GM19328 (cell line): ENCODE measurements around the gene PLAAT1.

ENCODE experiments used
- ATAC-seq: cut with Tn5 transposase; IDR thresholded peaks from one replicate; pipeline ENCODE4 v1.9.1; 2021; ENCODE audit warnings: mild to moderate bottlenecking, moderate library complexity; ENCODE audit not compliant: unreplicated experiment

The PLAAT1 gene

DNA sequence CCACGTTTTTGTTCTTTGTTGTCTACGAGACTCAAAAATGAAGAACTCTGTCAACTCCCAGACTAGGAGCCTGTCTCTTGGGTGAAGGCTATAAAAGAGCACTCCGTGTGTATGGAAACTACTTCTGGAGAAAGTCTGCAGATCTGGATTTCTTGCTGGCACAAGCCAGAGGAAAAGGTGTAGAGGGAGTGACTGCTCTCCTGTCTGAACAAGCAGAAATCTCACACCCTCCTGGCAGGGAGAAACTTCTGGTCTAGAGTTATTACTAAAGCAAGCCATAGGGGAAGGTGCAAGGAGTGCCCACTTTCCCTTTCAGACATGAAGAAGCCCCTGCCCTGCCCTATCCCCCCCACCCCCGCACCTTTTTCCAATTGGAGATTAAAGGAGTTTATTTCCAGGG is 9.5 kb downstream of the PLAAT1 start:
- ATAC-seq: no peak

DNA sequence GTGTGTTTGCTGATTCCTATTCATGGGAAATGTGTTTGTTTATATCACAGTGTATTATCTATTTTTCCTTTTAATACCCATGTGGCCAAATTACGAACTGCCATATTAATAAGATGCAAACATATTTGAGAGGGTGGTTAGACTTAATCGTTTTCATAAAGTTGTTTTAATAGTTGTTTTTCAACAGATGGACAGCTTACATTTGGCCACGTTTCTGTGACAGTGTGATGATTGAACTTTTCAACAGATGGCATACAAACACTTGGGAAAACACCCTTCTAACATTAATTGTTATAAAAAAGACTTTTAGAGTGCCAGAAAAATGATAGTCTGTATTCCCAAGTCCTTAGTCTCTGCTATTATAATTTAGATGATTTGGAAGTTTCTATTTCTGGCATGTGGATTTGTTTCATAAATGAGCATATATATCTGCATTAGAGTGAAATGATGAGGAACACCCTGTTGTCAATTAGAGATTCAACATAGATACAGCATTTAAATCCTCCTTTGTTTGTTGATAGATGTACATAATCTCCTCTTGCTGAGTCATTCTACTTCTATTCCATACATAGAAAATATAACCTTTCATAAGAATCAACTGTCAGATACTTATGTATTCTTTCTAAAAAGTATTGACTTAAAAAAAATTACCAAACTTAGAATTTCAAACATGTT is 13.1 kb downstream of the PLAAT1 start:
- ATAC-seq: no peak

DNA sequence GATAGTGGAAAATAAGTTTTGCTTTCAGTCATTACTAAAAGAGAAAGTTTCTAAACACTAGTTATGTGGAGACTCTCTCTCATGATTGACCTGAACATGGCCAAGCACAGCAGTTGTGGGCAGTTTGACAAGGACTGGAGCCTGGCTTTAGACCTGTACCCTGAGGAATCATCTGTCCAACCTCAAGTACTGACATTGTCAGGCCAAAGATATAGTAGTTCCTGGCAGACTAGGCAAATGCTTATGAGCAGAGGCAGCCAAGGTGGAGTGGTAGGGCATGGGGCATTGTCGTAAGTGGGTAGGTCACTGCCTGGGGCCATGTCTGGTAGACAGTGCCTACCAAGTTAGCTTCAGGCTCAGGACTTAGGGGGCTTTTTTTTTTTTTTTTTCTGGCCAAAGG is 20.9 kb downstream of the PLAAT1 start:
- ATAC-seq: no peak

DNA sequence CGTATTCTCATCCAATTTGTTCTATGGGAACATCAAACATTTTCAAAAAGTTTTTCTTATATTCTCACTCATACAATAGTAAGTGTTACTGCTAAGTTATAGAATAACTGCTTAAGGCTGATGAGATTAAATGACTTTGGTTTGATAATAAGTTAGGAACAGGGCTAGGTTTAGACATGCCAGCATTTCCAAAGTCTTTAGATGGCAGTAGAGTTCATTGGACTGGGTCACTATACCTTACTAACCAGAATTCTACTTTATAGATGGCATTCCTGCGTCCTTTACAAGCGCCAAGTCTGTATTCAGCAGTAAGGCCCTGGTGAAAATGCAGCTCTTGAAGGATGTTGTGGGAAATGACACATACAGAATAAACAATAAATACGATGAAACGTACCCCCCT is 21.7 kb downstream of the PLAAT1 start:
- no peak for ATAC-seq

DNA sequence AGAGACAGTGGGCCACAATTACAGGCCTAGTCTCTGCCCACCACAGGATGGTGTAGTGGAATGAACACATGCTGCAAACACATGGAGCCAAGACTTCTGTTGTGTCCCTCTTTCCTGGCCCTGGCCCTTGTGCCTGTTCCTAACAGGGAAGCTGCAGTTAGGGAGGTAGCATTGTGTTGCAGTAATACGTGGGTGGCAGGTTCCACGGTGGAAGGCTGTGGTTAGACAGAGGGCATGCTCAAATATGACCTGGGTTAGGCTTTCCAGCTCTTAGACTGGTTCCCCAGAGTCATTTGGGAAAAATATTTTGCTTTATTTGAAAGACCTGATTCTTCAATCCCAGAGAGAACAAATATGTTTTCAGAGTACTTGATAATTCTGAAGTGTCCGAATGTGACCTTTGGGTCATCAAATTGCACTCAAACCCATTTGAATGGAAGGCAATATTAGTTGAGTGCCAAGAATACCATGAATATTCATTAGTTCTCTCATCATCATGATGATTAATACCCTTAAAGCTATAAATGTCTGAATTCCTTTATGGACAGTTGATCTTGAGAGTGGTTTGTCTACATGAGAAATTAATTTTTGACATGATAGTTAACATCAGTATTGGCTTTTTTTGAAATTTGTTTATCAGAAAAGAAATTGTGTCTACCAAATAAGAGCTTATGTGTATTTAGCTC is 28.5 kb downstream of the PLAAT1 start:
- ATAC-seq: no peak

DNA sequence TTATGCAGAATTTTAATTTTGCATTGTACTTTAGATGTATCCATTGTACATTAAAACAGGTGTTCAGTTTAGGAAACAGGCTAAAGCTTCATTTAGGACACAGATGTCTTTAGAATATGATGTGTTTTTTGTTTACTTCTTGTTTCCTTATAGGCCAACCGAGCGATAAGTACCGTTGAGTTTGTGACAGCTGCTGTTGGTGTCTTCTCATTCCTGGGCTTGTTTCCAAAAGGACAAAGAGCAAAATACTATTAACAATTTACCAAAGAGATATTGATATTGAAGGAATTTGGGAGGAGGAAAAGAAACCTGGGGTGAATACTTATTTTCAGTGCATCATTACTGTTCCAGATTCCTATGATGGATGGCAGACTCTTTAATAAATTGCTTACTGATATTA is 29.4 kb downstream of the PLAAT1 start:
- no peak for ATAC-seq

DNA sequence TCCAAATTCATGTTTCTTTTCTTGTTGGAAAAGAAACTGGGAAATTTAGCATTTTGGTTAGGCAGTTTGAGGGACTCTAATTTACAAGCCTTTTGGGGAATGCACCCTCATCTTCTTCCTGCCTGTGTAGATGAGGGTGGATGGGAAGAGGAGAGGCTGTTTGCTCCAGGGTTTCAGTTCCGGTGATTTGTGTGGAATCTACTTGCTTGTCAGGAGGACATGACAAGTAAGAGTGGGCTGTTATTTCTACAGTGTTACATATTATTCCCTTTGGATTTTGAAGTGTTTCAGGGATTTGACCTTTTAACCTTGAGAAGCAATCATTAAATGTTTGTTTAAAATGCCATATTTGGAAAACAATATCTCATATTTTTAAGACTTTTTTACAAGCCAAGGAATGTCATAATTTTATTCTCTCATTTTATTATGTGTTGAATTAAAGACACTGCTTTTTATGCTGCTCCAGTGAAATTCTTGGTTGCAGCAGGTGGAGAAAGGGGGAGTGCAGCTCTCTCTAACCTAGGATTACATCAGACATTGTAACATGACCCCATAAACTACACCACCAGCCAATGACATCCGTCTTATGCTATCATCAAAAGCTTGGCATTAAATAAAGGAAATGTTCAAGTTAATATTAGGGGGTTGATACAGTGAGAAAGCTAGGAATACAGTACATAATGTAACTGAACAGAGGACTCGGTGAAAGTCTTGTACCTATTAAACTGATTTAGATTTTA is 30.2 kb downstream of the PLAAT1 start:
- no peak for ATAC-seq

DNA sequence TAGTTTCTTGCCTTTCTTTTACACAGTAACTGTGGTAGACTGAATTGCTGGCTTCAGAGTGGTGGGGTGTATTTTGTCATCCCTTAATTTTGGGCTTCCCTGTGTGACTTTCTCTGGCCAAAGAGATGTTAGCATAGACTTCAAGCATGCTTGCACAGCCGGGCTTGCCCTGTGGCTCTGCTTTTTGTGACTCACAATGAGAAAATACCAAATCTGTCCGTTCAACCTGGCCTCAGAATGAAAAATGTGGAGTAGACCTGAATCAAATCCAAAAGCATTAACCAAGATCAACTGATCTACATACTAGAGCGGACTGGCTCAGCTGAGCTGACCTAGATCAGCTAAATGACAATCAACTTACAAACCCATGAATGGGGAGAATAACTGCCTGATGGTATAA is 51.4 kb downstream of the PLAAT1 start:
- ATAC-seq: no peak

DNA sequence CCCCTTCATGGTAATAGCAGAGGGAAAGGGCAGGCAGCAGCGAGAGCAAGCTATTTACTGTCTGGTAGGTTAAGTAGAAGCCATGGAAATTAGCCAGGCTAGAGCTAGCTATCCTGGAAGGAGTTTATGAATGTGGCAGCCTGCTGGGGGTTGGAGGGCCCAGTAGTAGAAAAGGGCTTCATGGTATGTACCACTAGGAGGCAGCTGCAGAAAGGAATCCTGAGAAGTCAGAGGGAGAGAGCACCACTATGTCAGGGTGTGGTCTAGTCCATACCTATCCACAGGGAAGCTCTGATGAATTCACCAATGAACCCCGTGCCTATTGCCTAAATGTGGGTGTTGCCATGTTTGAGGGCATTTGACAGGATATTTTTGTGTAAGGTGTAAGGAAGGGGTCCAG is 55.0 kb downstream of the PLAAT1 start:
- ATAC-seq: no peak

DNA sequence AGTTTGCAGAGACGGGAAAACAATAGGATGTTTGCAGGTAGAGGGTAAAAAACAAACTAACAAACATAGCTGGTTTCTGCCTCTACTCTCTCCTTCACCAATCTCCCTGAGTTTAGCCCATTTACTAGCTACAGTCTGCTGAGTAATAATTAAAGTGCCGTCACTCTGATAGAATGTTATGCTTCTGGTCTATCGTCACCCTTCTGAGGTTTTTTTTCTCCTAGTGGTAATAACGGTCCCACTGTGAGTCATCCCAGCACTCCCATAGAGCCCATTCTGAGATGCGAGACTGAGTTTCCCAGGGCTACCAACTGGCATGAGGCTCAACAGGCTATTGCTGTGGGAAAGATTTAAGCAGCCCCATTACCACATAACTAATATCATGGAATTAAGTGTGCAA is 56.4 kb downstream of the PLAAT1 start:
- ATAC-seq: no peak

DNA sequence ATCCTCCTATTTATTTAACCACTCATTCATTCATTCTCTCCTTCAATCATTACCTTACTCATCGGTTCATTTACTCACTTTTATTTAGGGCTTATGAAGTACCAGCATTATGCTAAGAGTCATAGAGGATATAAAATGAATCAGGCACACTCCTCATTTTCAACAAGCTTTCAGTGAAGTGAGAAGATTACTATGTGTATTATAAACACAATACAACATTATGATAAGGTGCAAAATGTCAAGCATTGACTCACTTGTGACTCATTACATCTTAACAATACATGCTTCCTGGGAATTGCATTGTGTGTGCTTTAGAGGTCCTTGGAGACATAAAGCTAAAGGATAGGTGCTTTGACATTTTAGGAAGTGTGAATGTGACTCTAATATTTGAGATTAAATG is 60.4 kb downstream of the PLAAT1 start:
- ATAC-seq: no peak

DNA sequence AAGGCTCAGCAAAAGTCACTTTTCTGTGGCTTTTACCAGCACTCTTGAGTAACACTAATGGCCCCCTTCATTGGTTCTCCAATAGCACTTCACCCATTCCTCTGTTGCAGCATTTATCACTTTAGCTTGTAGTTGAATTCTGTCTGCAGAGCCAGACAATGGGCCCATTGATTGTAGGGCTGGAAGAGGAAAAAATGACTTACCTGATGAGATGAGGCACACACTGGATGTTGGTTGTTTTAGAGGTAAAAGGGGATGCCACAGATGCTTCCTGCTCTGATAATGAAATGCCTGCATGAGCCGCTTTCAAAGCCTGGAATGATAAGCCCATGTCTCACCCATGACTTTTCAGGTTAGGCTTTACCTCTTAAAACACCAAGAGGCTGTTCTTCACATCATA is 64.3 kb downstream of the PLAAT1 start:
- no peak for ATAC-seq

DNA sequence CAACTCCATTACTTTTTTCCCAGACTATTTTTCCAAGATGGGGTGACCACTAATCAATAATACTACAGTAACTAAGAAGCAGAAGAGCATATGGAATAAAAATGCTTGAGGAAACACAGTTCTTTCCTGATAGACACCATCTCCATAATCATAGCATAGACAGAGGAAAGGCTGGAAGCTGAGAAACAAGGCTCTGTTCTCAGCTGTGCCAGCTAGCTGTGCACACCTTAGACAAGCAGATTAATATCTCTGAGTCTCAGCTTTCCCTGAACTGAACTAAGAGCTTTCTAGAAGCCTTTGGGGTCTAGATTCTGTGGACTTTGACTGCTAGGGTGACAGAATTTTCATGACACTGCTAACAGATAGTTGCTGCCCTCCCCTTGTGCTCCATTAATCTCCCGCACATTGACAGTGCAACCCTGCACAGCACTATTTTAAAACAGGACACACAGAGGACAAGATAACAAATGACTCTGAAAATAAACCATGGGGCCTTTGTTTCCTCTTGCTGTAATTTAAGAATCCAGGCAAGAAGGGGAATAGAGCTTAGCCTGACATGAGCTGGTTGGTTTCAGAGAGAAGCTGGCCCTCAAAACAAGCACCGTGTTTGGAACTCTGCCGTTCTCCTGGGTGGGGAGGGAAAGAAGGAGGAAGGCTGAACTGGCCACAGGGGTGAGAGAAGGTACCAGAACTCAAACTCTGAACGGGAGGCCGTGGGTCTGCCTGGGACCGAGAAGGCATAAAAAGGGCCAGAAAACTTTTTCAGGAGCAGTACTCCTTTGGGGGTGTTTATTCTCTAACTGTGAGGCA is 70.1 kb downstream of the PLAAT1 start:
- ATAC-seq: no peak

DNA sequence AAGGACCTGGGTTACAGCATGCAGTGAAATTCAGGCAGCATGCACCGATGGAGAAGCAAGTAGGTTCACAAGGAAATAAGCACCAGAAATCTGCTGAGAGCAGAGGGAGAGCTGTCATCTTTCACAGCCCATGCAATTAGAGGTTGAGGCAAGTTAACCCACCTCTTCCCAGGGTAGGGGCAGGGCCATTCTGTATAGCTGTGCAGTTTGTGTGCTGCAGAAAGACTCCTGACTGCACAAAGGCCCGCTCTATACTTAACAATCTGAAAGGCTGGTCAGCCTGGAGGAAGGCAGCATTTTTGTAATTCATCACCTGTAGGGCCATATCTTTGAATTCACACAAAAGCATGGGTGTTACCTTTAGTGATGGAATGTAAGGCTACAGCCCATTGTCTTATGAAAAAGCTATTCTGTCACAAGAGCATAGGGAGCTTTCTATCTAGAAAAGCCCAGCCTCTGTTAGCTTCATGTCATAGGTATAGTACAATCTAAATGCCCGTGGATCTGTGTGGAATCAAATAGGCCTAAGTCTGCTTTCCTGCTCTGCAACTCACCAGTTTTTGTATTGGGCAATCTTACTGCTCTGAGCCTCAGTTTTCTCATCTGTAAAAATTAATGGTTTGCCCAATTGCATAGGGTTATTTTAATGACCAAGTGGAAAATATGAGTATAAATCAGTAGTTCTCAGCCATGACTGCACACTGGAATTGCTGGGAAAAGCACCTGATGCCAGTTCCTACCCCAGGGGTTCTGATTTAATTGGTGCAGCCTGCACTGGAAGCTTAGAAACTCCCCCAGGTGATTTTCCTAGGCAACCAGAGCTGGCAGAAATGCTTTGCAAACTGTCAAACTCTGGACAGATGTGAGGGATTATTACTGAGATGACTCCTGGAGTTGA is 72.3 kb downstream of the PLAAT1 start:
- ATAC-seq: no peak

DNA sequence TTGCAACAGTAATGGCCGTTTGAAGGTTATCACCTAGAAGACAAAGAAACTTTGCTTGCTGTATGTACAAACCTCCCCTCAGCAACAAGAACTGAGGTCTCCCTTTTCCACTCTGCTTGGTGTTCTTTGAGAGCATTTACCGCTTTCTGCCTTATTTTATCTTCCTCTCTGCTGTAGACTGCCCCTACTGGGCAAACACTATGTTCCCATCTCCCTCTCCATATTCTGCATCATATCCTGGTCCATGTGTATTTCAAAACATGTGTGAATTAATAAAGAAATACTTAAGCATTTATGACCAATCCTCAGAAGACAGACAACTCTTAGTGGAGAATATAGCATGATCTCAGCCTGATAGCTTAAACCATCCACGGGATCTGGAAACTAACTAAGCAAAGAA is 73.1 kb downstream of the PLAAT1 start:
- ATAC-seq: no peak

DNA sequence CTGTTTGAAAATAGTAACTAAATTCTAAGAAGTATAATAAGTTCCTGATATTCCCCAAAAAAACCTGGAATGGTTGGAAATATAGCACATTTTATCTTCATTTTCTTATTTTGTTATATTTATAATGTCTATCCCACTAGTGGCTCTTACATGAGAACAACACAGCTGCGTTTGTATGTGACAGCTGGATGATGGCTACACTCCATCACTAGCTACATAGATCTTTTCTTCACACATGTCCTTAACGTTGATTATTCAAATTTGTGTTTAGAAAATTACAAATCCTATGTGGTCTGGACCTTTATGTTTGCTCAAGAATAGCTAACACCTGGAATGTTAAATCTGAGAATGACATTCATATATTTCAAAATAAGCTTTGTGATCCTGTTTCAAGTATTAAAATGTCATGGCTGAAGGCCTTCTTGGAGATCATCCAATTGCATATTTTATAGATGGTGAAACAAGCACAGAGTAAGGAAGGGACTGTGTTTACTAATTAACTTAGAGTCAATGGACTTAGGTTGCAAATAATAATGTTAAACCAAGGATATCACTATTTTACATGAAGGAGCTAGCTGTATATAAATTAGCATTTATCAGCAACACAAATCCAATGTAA is 76.8 kb downstream of the PLAAT1 start:
- no peak for ATAC-seq
